ENCODE results near the gene CDH24. TPM values are rescaled to one million over a fixed set of nuclear protein-coding genes. Genes with fewer than 3 reads are reported as not detected.

CDH24 gene, protein sequence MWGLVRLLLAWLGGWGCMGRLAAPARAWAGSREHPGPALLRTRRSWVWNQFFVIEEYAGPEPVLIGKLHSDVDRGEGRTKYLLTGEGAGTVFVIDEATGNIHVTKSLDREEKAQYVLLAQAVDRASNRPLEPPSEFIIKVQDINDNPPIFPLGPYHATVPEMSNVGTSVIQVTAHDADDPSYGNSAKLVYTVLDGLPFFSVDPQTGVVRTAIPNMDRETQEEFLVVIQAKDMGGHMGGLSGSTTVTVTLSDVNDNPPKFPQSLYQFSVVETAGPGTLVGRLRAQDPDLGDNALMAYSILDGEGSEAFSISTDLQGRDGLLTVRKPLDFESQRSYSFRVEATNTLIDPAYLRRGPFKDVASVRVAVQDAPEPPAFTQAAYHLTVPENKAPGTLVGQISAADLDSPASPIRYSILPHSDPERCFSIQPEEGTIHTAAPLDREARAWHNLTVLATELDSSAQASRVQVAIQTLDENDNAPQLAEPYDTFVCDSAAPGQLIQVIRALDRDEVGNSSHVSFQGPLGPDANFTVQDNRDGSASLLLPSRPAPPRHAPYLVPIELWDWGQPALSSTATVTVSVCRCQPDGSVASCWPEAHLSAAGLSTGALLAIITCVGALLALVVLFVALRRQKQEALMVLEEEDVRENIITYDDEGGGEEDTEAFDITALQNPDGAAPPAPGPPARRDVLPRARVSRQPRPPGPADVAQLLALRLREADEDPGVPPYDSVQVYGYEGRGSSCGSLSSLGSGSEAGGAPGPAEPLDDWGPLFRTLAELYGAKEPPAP
- 5.1 TPM for total RNA-seq
- polyA plus RNA-seq (ENCODE audit: insufficient read depth, low read depth, low replicate concordance), result 5.4 TPM
- long read RNA-seq, donor 1, partial matches to known transcripts, result 7 of 8 reads
- long read RNA-seq, donor 1, other reads (novel, unspliced or antisense), result 0 of 8 reads
- long read RNA-seq, donor 2, partial matches to known transcripts, result 0 of 1 reads
- long read RNA-seq, donor 2, other reads (novel, unspliced or antisense), result 0 of 1 reads
- long read RNA-seq, donor 3, partial matches to known transcripts, result 0 of 1 reads
- long read RNA-seq, donor 3, other reads (novel, unspliced or antisense), result 0 of 1 reads
- long read RNA-seq, donor 4, partial matches to known transcripts, result 0 of 1 reads
- long read RNA-seq, donor 4, other reads (novel, unspliced or antisense), result 0 of 1 reads
- long read RNA-seq, donor 5, result 0 reads
- long read RNA-seq, donor 6, result 0 reads
- long read RNA-seq, donor 7, partial matches to known transcripts, result 1 of 2 reads
- long read RNA-seq, donor 7, other reads (novel, unspliced or antisense), result 1 of 2 reads
- long read RNA-seq, donor 8, result 0 reads
- long read RNA-seq, donor 9, result 0 reads
- long read RNA-seq, donor 10, partial matches to known transcripts, result 6 of 7 reads
- long read RNA-seq, donor 10, other reads (novel, unspliced or antisense), result 0 of 7 reads

DNA sequence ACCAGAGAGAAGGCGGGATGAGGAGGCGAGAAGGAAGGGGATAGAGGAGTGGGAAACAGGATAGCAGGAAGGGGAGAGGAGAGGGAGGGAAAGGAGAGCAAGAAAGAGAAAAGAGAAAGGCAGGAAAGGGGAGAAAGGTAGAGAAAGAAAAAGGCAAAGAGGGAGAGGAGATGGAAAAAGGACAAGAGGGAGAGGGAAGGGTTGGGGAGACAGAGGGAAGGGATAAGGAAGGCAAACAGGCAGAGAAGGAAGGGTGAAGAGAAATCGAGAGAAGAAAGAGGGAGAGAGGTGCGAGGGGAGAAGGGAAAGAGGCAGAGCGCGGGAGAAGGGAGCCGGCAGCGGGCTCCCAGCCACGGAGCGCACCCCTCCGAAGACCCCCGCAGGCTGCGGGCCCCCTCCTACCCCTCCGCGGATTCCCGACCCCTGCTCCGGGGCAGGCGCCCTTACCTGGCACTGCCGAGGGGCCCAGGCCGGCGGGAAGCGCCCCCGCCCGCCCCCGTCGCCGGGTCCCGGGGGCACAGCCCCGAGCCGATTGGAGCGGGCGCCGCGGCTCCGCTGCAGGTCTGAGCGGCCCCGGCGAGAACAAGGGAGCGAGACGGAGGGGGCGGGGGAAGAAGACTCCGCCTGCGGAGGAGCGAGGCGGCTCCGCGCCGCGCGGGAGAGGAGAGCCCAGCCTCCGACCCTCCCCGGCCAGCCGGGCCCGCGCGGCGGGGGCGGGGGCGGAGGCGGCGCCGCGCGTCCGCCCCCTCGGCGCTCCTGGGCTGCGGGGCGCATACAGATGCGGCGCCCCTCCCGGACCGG lies at the start of gene CDH24:
TSS of gene CDH24 (minus strand) at position 565 of the 801 bp plus-strand sequence. CDS start 1,787 bp downstream, outside the sequence.
- Histone ChIP-seq H3K4me1 (ENCODE audit: control insufficient read depth in 2 of 3, insufficient read depth in 2 of 3, low read depth in 1 of 3, low read length in 3 of 3) (peaks cover 0 to 11% (median 6%) of the 10 kb centered on the region in 3 donors), H3K4me3 (ENCODE audit: low read length in 3 of 3) (peak within 1 kb of the TSS; percentile 56 to 85 (median 71)), H3K9me3 (ENCODE audit: control insufficient read depth in 2 of 3, insufficient read depth in 1 of 3, low read length in 3 of 3) (no peaks in the 10 kb centered on the region), H3K9ac (ENCODE audit: low read length in 3 of 3) (peak within 1 kb of the TSS; percentile 19 to 62 (median 41)), H3K27me3 (ENCODE audit: control insufficient read depth, insufficient read depth, low read length) (no peaks in the 10 kb centered on the region), H3K27ac (ENCODE audit: low read depth in 2 of 2, low read length in 2 of 2) (peak within 1 kb of the TSS in 1 of 2 donors; percentile 41), H3K36me3 (ENCODE audit: control insufficient read depth in 2 of 3, insufficient read depth in 3 of 3, low read length in 3 of 3) (peaks cover 8 to 24% (median 17%) of the 10 kb centered on the region in 3 donors)
- TF ChIP-seq, protein P1, sequence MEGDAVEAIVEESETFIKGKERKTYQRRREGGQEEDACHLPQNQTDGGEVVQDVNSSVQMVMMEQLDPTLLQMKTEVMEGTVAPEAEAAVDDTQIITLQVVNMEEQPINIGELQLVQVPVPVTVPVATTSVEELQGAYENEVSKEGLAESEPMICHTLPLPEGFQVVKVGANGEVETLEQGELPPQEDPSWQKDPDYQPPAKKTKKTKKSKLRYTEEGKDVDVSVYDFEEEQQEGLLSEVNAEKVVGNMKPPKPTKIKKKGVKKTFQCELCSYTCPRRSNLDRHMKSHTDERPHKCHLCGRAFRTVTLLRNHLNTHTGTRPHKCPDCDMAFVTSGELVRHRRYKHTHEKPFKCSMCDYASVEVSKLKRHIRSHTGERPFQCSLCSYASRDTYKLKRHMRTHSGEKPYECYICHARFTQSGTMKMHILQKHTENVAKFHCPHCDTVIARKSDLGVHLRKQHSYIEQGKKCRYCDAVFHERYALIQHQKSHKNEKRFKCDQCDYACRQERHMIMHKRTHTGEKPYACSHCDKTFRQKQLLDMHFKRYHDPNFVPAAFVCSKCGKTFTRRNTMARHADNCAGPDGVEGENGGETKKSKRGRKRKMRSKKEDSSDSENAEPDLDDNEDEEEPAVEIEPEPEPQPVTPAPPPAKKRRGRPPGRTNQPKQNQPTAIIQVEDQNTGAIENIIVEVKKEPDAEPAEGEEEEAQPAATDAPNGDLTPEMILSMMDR (IDR thresholded peaks at IDR 0.05; ENCODE audit: borderline replicate concordance, extremely low read depth, insufficient read depth), result no peak
- FAIRE-seq, result no peak
- DNase-seq, result peak; percentile 80 to 94 (median 88)
- intact Hi-C loops (cut with DNase I), result loop anchor here (5.0 kb wide), 1 partner anchor 70 kb away; no protein-coding TSS in a partner anchor

DNA sequence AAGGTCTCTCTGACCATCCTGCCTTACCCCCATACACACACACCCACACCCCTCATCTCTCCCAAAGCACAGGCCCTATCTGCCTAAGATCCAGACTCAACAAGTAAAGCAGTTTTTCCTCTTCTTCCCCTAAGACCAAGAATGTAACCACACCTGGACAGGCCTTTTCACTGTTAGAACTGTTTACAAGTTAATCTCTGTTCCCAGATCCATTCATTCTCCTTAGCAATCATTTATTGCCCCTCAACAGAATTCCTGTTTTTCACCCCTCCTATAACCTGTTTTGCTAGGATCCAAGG lies 49.4 kb upstream of the CDH24 start:
- intact Hi-C loops (cut with DNase I), result no loop called here
- H3K4me1 ChIP-seq (ENCODE audit: control insufficient read depth in 2 of 3, insufficient read depth in 2 of 3, low read depth in 1 of 3, low read length in 3 of 3), result no peaks in the 10 kb centered on the region
- no peak overlapping the region for H3K4me3 ChIP-seq (ENCODE audit: low read length in 3 of 3)
- TF ChIP-seq, protein P1 (IDR thresholded peaks at IDR 0.05; ENCODE audit: borderline replicate concordance, extremely low read depth, insufficient read depth), result no peak
- no peaks in the 10 kb centered on the region for H3K9me3 ChIP-seq (ENCODE audit: control insufficient read depth in 2 of 3, insufficient read depth in 1 of 3, low read length in 3 of 3)
- FAIRE-seq (no peak), DNase-seq (no peak)
- no peaks in the 10 kb centered on the region for H3K36me3 ChIP-seq (ENCODE audit: control insufficient read depth in 2 of 3, insufficient read depth in 3 of 3, low read length in 3 of 3)
- no peaks in the 10 kb centered on the region for H3K27me3 ChIP-seq (ENCODE audit: control insufficient read depth, insufficient read depth, low read length)
- no peak overlapping the region for H3K9ac ChIP-seq (ENCODE audit: low read length in 3 of 3)
- H3K27ac ChIP-seq (ENCODE audit: low read depth in 2 of 2, low read length in 2 of 2), result no peak overlapping the region

DNA sequence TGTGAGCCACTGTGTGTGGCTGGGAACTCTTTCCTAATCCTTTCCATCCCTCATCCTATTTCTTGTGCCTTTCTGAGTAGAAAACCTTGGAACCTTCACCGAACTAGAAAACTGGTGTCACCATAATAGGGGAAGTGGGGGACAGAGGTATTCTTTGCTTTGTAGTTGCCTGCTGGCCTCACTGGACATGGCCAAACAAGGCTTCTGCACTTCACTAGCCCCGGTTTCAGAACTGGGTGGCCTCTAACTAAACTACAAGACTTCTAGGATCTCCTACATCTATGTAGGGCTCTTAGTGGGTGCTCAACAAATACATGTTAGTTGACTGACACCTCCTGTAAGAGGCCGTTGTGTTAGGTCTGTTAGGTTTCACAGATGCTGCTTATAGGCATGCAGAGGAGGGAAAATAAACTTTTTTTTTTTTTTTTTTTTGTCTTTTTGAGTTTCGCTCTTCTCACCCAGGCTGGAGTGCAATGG lies 48.1 kb upstream of the CDH24 start:
- H3K9me3 ChIP-seq (ENCODE audit: control insufficient read depth in 2 of 3, insufficient read depth in 1 of 3, low read length in 3 of 3), result no peaks in the 10 kb centered on the region
- TF ChIP-seq, protein P1 (IDR thresholded peaks at IDR 0.05; ENCODE audit: borderline replicate concordance, extremely low read depth, insufficient read depth), result no peak
- DNase-seq (peak in 1 of 5 donors; percentile 5), FAIRE-seq (no peak)
- no peak overlapping the region for H3K9ac ChIP-seq (ENCODE audit: low read length in 3 of 3)
- H3K36me3 ChIP-seq (ENCODE audit: control insufficient read depth in 2 of 3, insufficient read depth in 3 of 3, low read length in 3 of 3), result no peaks in the 10 kb centered on the region
- H3K4me3 ChIP-seq (ENCODE audit: low read length in 3 of 3), result no peak overlapping the region
- intact Hi-C loops (cut with DNase I), result no loop called here
- H3K27ac ChIP-seq (ENCODE audit: low read depth in 2 of 2, low read length in 2 of 2), result no peak overlapping the region
- no peaks in the 10 kb centered on the region for H3K27me3 ChIP-seq (ENCODE audit: control insufficient read depth, insufficient read depth, low read length)
- H3K4me1 ChIP-seq (ENCODE audit: control insufficient read depth in 2 of 3, insufficient read depth in 2 of 3, low read depth in 1 of 3, low read length in 3 of 3), result no peaks in the 10 kb centered on the region

Measured in kidney (tissue), 22 donors.